ENCODE data around the gene SULF2.

The SULF2 gene

GRCh38 chr20:47783828-47784598 lies 1.3 kb downstream of the SULF2 start:
- DNase-seq (ENCODE audit: low spot score), result no peak

GRCh38 chr20:47782920-47783552 lies 2.2 kb downstream of the SULF2 start:
- DNase-seq (ENCODE audit: low spot score), result no peak

GRCh38 chr20:47782076-47782475 lies 3.2 kb downstream of the SULF2 start:
- no peak for DNase-seq (ENCODE audit: low spot score)

- no peak for DNase-seq (ENCODE audit: low spot score)
Measured at GRCh38 chr20:47781632-47782031, 3.6 kb downstream of the SULF2 start.

- DNase-seq (ENCODE audit: low spot score), result no peak
Measured at GRCh38 chr20:47780720-47781389, 4.4 kb downstream of the SULF2 start.

GRCh38 chr20:47778398-47779354 lies 6.6 kb downstream of the SULF2 start:
- no peak for DNase-seq (ENCODE audit: low spot score)

- no peak for DNase-seq (ENCODE audit: low spot score)
Measured at GRCh38 chr20:47777220-47777619, 8.1 kb downstream of the SULF2 start.

- no peak for DNase-seq (ENCODE audit: low spot score)
Measured at GRCh38 chr20:47776639-47777038, 8.6 kb downstream of the SULF2 start.

GRCh38 chr20:47775841-47776240 lies 9.4 kb downstream of the SULF2 start:
- DNase-seq (ENCODE audit: low spot score), result no peak

- no peak for DNase-seq (ENCODE audit: low spot score)
Measured at GRCh38 chr20:47775039-47775438, 10.2 kb downstream of the SULF2 start.

GRCh38 chr20:47774131-47774777 lies 11.0 kb downstream of the SULF2 start:
- no peak for DNase-seq (ENCODE audit: low spot score)

- no peak for DNase-seq (ENCODE audit: low spot score)
Measured at GRCh38 chr20:47773371-47773786, 11.9 kb downstream of the SULF2 start.

GRCh38 chr20:47770935-47771334 lies 14.3 kb downstream of the SULF2 start:
- no peak for DNase-seq (ENCODE audit: low spot score)

GRCh38 chr20:47768016-47768824 lies 17.1 kb downstream of the SULF2 start:
- no peak for DNase-seq (ENCODE audit: low spot score)

- DNase-seq (ENCODE audit: low spot score), result no peak
Measured at GRCh38 chr20:47765691-47766594, 19.3 kb downstream of the SULF2 start.

- DNase-seq (ENCODE audit: low spot score), result no peak
Measured at GRCh38 chr20:47765271-47765670, 20.0 kb downstream of the SULF2 start.

- peak; percentile 62 for DNase-seq (ENCODE audit: low spot score)
Measured at GRCh38 chr20:47764154-47764733, 21.0 kb downstream of the SULF2 start.

GRCh38 chr20:47762699-47763268 lies 22.5 kb downstream of the SULF2 start:
- DNase-seq (ENCODE audit: low spot score), result no peak

Data from HuH-7.5 (cell line).